Measurements from ENCODE around the gene DSTN.

The DSTN gene

GRCh38 chr20:17624070-17624469 is 54.2 kb downstream of the DSTN start:
- DNase-seq (ENCODE audit: low read depth in 2 of 2): no peak

- DNase-seq (ENCODE audit: low read depth in 2 of 2): no peak
Measured at GRCh38 chr20:17624551-17625245, 54.8 kb downstream of the DSTN start.

GRCh38 chr20:17625246-17626051 is 55.6 kb downstream of the DSTN start:
- DNase-seq (ENCODE audit: low read depth in 2 of 2): no peak

GRCh38 chr20:17626217-17627007 is 56.5 kb downstream of the DSTN start:
- DNase-seq (ENCODE audit: low read depth in 2 of 2): no peak

- DNase-seq (ENCODE audit: low read depth in 2 of 2): no peak
Measured at GRCh38 chr20:17627101-17627955, 57.5 kb downstream of the DSTN start.

GRCh38 chr20:17628101-17628841 is 58.4 kb downstream of the DSTN start:
- DNase-seq (ENCODE audit: low read depth in 2 of 2): no peak

GRCh38 chr20:17629025-17629424 is 59.1 kb downstream of the DSTN start:
- no peak for DNase-seq (ENCODE audit: low read depth in 2 of 2)

GRCh38 chr20:17629678-17630089 is 59.8 kb downstream of the DSTN start:
- DNase-seq (ENCODE audit: low read depth in 2 of 2): no peak

GRCh38 chr20:17630151-17630805 is 60.4 kb downstream of the DSTN start:
- no peak for DNase-seq (ENCODE audit: low read depth in 2 of 2)

- DNase-seq (ENCODE audit: low read depth in 2 of 2): no peak
Measured at GRCh38 chr20:17630806-17631195, 60.9 kb downstream of the DSTN start.

GRCh38 chr20:17631576-17632319 is 61.9 kb downstream of the DSTN start:
- no peak for DNase-seq (ENCODE audit: low read depth in 2 of 2)

- no peak for DNase-seq (ENCODE audit: low read depth in 2 of 2)
Measured at GRCh38 chr20:17633221-17633849, 63.5 kb downstream of the DSTN start.

- no peak for DNase-seq (ENCODE audit: low read depth in 2 of 2)
Measured at GRCh38 chr20:17633850-17634500, 64.1 kb downstream of the DSTN start.

GRCh38 chr20:17634661-17635331 is 64.9 kb downstream of the DSTN start:
- no peak for DNase-seq (ENCODE audit: low read depth in 2 of 2)

GRCh38 chr20:17635332-17636244 is 65.7 kb downstream of the DSTN start:
- no peak for DNase-seq (ENCODE audit: low read depth in 2 of 2)

GRCh38 chr20:17636523-17637412 is 66.9 kb downstream of the DSTN start:
- DNase-seq (ENCODE audit: low read depth in 2 of 2): no peak

Data from stimulated activated CD8-positive, alpha-beta memory T cell treated with anti-CD3 and anti-CD28 coated beads, Interleukin-15, amount 100 ng/mL, for 48 hours (primary cell).